Sciatic nerve (tissue), 2 donors: ENCODE data around the gene LAMA1. TPM values are rescaled to one million over a fixed set of nuclear protein-coding genes. Genes with fewer than 3 reads are reported as not detected.

Experiments
- ATAC-seq: fragments of 200-7000 bp; cut with Tn5 transposase; one replicate; pipeline ENCODE4 v1.9.1; 2020; ENCODE audit warnings: mild to moderate bottlenecking, moderate library complexity
- DNase-seq: peaks from one replicate; pipeline ENCODE4 v3.0.0-alpha.2; 2020; ENCODE audit warnings: low spot score
- intact Hi-C: fragments of 100-400 bp; cut with DNase I; formaldehyde crosslinking; loops from one replicate; pipeline ENCODE4 v1.14.2; 2022
- total RNA-seq: library from RNA; stranded (reverse); fragmentation: NEBNext Ultra II Directional; extraction: Animal tissue kit (Norgen Biotek cat#: 25700); gene quantifications from one replicate; pipeline ENCODE4 v1.2.1, GENCODE V29; 2021
- donor health status: DM: no; HTN: no; CAD: no.
- donor health status: DM: no; HTN: no; CAD: no.

LAMA1 gene
- total RNA-seq, 1 donor from 2014 or later, result 2.0 TPM

DNA sequence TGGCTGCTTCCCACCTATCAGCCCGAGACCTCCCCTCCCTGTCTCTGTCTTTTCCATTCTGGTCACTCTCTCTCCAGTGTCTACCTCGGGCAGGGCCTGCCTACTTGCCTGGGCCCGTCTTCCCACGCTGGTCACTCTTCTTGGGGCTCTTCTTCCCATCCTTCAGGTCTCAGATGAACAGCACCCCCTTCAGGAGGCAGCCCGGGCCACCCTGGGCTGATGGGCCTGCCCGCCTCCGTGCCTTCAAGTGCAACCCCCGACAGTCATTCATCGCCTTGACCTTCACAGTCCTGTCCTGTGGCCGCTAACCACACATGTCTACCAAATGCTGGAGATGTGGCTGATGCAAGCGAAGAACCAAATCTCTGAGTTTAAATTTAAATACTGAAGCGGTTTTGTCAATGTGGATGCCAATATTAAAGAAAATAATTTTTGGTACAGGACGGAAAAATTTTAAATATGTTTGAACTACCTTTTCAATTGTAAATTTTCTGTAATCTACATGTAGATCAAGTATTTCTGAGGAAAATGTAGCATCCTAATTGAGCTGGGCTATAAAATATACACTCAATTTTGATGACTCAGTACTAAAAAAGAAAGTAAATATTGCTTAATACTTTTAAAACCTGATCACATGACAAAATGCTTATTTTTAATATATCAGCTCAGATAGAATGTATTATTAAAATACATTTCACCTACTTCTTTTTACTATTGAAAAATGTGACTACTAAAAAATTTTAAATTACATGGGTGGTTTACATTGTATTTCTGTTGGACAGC, 96.4 kb downstream of the LAMA1 start:
- DNase-seq (no peak), ATAC-seq (no peak)
- intact Hi-C loops, result no loop called here

GRCh38 chr18:7017013-7017412, 100.6 kb downstream of the LAMA1 start:
- intact Hi-C loops, result no loop called here
- ATAC-seq (no peak), DNase-seq (no peak)

DNA sequence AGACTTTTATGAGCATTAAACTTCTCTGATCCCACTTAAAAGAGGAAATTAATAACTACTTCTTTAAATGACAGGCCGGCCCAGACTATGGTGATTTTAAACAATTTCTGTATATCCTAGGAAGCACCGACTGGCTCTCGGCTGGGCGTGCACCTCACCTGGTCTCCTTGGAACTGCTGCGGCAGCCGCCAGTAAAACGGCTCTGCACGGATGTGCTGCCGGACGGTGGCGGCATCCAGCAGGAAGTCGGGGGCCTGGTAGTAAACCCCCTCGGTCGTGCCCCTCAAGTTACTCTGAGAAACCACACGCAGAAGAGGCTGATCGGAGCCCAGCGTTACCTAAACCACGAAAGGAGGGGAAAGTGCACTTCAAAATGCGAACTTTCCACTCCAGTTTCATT, 106.5 kb downstream of the LAMA1 start:
- DNase-seq (no peak), ATAC-seq (peak; percentile 28)
- intact Hi-C loops, result no loop called here

GRCh38 chr18:7004009-7004408, 113.6 kb downstream of the LAMA1 start:
- intact Hi-C loops, result no loop called here
- ATAC-seq (no peak), DNase-seq (no peak)

- no peak for DNase-seq
- no peak for ATAC-seq
- intact Hi-C loops, result no loop called here
Measured at GRCh38 chr18:7002107-7002506, 115.5 kb downstream of the LAMA1 start.

GRCh38 chr18:7000484-7001096, 117.0 kb downstream of the LAMA1 start:
- intact Hi-C loops, result no loop called here
- ATAC-seq, result no peak

GRCh38 chr18:6997808-6998207, 119.8 kb downstream of the LAMA1 start:
- intact Hi-C loops, result no loop called here
- DNase-seq, result no peak
- ATAC-seq, result no peak

More at GRCh38 chr18:7000484-7001096, 117.0 kb downstream of the LAMA1 start:
- no peak for DNase-seq

- intact Hi-C loops, result no loop called here
- ATAC-seq (no peak), DNase-seq (no peak)
Measured at GRCh38 chr18:6994771-6995430, 122.7 kb downstream of the LAMA1 start.

DNA sequence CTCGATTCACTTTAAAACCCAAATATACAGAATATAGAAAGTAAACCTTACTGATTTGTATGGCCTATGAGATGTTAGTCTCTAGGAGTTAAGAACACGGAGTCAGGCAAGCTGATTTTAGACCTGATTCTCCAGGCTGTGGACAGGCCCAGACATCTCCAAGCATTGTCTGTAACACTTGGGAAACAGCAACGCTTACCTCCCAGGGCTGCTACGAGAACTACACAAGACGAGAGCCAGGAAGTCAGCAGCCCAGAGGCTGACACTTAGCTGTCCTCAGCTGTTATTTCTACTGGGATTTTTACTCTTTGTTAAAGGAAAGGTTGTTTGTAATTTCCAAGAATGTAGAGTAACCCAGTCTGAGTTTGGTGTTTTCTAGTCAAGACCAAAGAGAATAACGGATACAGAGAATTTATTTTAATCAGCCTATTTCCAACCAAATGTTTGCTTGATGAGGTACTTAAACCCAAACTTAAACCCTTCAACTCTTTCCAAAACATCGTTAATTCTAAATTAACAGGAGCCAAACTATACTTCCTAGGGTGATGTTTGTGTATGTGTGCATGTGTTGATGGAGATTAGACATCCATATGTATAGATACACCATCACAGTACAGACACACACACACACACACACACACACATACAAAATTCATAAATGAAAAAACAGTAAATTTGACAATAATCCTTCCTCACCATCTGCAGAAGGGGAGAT, 123.4 kb downstream of the LAMA1 start:
- no peak for ATAC-seq
- intact Hi-C loops, result no loop called here
- DNase-seq, result no peak

DNA sequence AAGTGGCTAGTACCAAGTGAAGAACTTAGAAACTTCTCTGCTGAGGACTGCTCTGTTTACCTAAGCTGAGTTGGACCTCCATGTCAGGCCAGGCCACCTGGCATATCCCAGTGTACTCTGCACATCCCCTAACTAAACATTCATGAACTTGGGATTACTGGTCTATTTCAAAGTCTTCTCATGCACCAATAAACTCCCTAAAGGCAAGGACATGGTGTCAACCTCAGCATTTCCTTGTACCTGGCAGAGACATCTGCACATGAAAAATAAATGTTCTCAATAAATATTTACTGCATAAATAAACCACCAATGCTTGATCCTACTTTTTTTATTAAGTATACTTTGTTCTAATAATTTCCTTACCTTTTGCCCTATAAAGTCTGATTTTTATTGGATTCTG, 124.8 kb downstream of the LAMA1 start:
- ATAC-seq (no peak), DNase-seq (no peak)
- intact Hi-C loops, result no loop called here

DNA sequence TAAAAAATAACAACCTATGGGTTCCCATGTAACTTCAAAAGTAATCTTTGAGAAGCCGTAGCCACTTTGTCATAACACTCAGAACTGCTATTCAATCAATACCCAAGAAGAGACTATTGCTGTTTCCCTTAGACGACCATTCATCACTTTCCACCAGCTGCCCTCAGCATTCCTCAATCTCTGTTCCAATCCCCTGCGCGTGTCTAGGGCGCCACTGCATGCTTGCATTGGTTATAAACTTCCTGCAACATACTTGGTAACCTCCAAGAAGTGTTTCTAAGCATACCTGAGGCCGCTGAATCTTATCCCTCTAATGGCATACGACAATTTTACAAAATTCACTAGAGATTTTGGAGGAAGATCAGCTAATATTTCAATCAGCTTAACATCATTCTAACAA, 134.2 kb downstream of the LAMA1 start:
- no peak for DNase-seq
- ATAC-seq, result no peak
- intact Hi-C loops, result no loop called here

GRCh38 chr18:6982398-6982797, 135.2 kb downstream of the LAMA1 start:
- no peak for ATAC-seq
- DNase-seq, result no peak
- intact Hi-C loops, result no loop called here

DNA sequence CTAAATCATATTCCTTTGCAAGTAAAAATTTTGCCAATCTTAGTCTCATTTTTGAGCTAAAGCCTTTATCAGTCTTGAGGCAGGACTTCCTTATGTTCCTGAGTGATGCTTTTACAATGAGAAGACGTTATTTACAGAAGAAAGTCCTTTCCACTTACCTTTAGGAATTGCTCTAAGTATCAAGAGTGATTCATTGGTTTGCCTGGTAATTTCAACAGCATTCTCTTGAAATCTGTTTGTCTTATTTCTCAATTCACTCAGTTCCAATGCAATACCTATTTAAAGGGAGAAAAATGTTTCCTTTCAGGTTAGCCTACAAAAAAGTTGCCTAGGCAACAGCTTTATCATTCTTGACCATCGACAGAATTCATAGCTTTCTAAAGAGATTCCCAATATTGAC, 137.2 kb downstream of the LAMA1 start:
- DNase-seq, result no peak
- ATAC-seq, result no peak
- intact Hi-C loops, result no loop called here

- ATAC-seq (no peak), DNase-seq (no peak)
- intact Hi-C loops, result no loop called here
Measured at GRCh38 chr18:6979954-6980353, 137.6 kb downstream of the LAMA1 start.

- intact Hi-C loops, result no loop called here
- DNase-seq (no peak), ATAC-seq (no peak)
Measured at GRCh38 chr18:6976935-6977334, 140.7 kb downstream of the LAMA1 start.

GRCh38 chr18:6975084-6975483, 142.5 kb downstream of the LAMA1 start:
- DNase-seq (no peak), ATAC-seq (no peak)
- intact Hi-C loops, result no loop called here

DNA sequence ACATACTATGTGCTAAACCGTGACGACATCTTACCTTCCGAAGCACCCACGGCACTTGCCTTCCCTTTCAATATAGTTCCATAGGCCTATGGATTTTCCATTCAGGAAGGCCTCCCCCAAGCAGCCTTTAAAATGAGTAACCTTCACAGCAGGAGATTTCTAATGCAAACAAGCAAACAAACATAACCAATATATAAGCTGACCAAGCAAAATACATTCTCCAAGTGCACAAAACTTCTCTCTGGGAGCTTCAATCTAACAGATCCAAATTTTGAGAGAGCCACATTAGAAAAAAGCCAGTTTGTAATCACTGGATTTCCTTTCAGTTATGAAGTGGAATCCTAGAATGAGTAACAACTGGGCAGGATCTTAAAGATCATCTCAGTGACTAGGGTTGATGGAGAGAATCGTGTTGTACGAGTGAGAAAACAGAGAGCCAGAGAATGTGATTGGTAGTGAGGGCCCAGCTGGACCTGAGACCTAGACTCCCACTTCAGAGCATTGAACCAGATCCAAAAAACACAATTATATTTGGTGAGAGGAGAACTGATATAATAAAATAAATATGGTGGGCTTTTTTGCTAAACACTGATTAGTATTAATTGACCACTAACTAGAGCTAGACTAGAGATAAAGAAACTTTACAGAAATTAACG, 145.6 kb downstream of the LAMA1 start:
- DNase-seq (no peak), ATAC-seq (no peak)
- intact Hi-C loops, result no loop called here

DNA sequence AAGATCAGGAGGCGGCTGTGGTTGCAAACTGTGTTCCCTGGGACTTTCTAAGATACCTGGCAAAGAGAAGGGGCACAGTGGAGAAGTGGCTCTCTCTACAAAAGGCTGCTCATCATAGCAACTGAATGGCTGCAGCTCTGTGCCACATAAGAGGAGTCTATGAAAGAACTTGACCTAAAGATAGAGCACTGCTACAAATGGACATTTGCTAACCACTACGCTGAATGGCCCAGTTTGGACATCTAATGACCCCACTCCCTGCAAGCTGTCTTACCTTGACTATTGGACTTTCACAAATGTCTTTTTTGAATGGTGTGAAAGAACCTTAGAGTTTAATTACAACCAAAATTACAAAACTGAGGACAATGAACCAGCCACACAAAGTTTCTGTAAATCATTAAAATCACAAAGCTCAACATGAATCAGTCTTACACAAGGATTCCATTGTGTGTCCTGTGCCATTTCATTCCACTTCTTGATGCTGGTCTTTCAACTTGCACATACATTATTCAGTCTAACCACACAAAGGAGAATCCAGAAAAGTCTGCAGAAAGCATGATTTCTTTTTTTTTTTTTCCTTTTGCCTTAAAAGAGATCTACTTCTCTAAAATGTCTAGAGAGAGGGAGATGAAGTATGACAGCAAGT, 154.0 kb downstream of the LAMA1 start:
- ATAC-seq (no peak), DNase-seq (no peak)
- intact Hi-C loops, result no loop called here
